DLD1 (cell line): Measurements from ENCODE around the gene HBE1.
"Not testable (repeated sequence)": the region's sequence is repeated elsewhere in the genome, so short reads cannot be mapped to it uniquely, and the experiment has no call there.

Source experiments
- in situ Hi-C: cut with HindIII; loops from 2 replicates; pipeline ENCODE4 v1.10.0; 2017; ENCODE audit warnings: low sequenced_read_pairs

HBE1 gene

GRCh38 chr11:5254023-5254422 lies 15.7 kb downstream of the HBE1 start:
- in situ Hi-C loops = not testable (repeated sequence)

- in situ Hi-C loops = not testable (repeated sequence)
Measured at GRCh38 chr11:5253440-5253839, 16.3 kb downstream of the HBE1 start.

GRCh38 chr11:5252919-5253265 lies 16.9 kb downstream of the HBE1 start:
- in situ Hi-C loops = no loop called here

- in situ Hi-C loops = no loop called here
Measured at GRCh38 chr11:5252192-5252918, 17.4 kb downstream of the HBE1 start.

GRCh38 chr11:5251746-5252145 lies 18.0 kb downstream of the HBE1 start:
- in situ Hi-C loops = no loop called here

GRCh38 chr11:5250543-5251204 lies 19.1 kb downstream of the HBE1 start:
- in situ Hi-C loops = no loop called here

GRCh38 chr11:5249807-5250396 lies 19.8 kb downstream of the HBE1 start, which contains the start of gene HBG1:
Gene HBG1 (minus strand): TSS chr11:5249857. CDS start chr11:5249804, 53 bp downstream.
- in situ Hi-C loops = not testable (repeated sequence)

- in situ Hi-C loops = not testable (repeated sequence)
Measured at GRCh38 chr11:5248498-5248897, 21.2 kb downstream of the HBE1 start.

- in situ Hi-C loops = no loop called here
Measured at GRCh38 chr11:5247472-5248192, 22.1 kb downstream of the HBE1 start.

GRCh38 chr11:5246772-5247471 lies 22.8 kb downstream of the HBE1 start:
- in situ Hi-C loops = no loop called here

GRCh38 chr11:5245155-5245554 lies 24.6 kb downstream of the HBE1 start:
- in situ Hi-C loops = no loop called here

- in situ Hi-C loops = no loop called here
Measured at GRCh38 chr11:5243816-5244180, 25.9 kb downstream of the HBE1 start.

GRCh38 chr11:5242933-5243815 lies 26.6 kb downstream of the HBE1 start:
- in situ Hi-C loops = no loop called here

GRCh38 chr11:5242208-5242607 lies 27.5 kb downstream of the HBE1 start:
- in situ Hi-C loops = no loop called here

- in situ Hi-C loops = no loop called here
Measured at GRCh38 chr11:5241458-5241857, 28.3 kb downstream of the HBE1 start.

- in situ Hi-C loops = no loop called here
Measured at GRCh38 chr11:5240458-5240857, 29.3 kb downstream of the HBE1 start.

- in situ Hi-C loops = no loop called here
Measured at GRCh38 chr11:5240056-5240455, 29.7 kb downstream of the HBE1 start.

GRCh38 chr11:5239046-5239445 lies 30.7 kb downstream of the HBE1 start:
- in situ Hi-C loops = no loop called here

GRCh38 chr11:5238486-5238885 lies 31.3 kb downstream of the HBE1 start:
- in situ Hi-C loops = no loop called here

- in situ Hi-C loops = no loop called here
Measured at GRCh38 chr11:5237420-5237819, 32.3 kb downstream of the HBE1 start.
